Stimulated activated CD4-positive, alpha-beta T cell treated with anti-CD3 and anti-CD28 coated beads, Interleukin-15, amount 100 ng/mL, for 48 hours (primary cell): ENCODE measurements around the gene MAP7.
"Not testable (repeated sequence)": the region's sequence is repeated elsewhere in the genome, so short reads cannot be mapped to it uniquely, and the experiment has no call there.

ENCODE experiments used
- DNase-seq, 2 donors: peaks; one replicate each; pipeline ENCODE4 v3.0.0-alpha.2; 2020; ENCODE audit warnings: low read depth in 2 of 2

Gene MAP7

GRCh38 chr6:136338486-136338885 is 211.7 kb downstream of the MAP7 start:
- no peak for DNase-seq

GRCh38 chr6:136337606-136338005 is 212.6 kb downstream of the MAP7 start:
- DNase-seq, result no peak

GRCh38 chr6:136337121-136337520 is 213.1 kb downstream of the MAP7 start:
- no peak for DNase-seq

GRCh38 chr6:136335736-136336363 is 214.4 kb downstream of the MAP7 start:
- DNase-seq, result no peak

GRCh38 chr6:136334853-136335252 is 215.4 kb downstream of the MAP7 start:
- DNase-seq, result no peak

- no peak for DNase-seq
These were observed 215.8 kb downstream of the MAP7 start for GRCh38 chr6:136334465-136334846.

- DNase-seq, result no peak
These were observed 216.3 kb downstream of the MAP7 start for GRCh38 chr6:136333824-136334464.

GRCh38 chr6:136331461-136331860 is 218.8 kb downstream of the MAP7 start:
- no peak for DNase-seq

GRCh38 chr6:136330634-136331033 is 219.6 kb downstream of the MAP7 start:
- no peak for DNase-seq

GRCh38 chr6:136326038-136326553 is 224.1 kb downstream of the MAP7 start:
- DNase-seq, result no peak

- DNase-seq, result no peak
These were observed 225.4 kb downstream of the MAP7 start for GRCh38 chr6:136324686-136325380.

GRCh38 chr6:136323431-136324112 is 226.7 kb downstream of the MAP7 start:
- DNase-seq, result no peak

GRCh38 chr6:136319732-136320131 is 230.5 kb downstream of the MAP7 start:
- DNase-seq, result no peak

GRCh38 chr6:136318676-136319075 is 231.5 kb downstream of the MAP7 start:
- no peak for DNase-seq

GRCh38 chr6:136317971-136318370 is 232.3 kb downstream of the MAP7 start:
- DNase-seq, result no peak

GRCh38 chr6:136317021-136317694 is 233.1 kb downstream of the MAP7 start:
- peak; percentile 14 to 30 for DNase-seq

- DNase-seq, result no peak
These were observed 234.6 kb downstream of the MAP7 start for GRCh38 chr6:136315594-136315993.

- no peak for DNase-seq
These were observed 237.2 kb downstream of the MAP7 start for GRCh38 chr6:136312975-136313374.

GRCh38 chr6:136309729-136310311 is 240.4 kb downstream of the MAP7 start:
- no peak for DNase-seq

GRCh38 chr6:136309171-136309570 is 241.1 kb downstream of the MAP7 start:
- no peak for DNase-seq

GRCh38 chr6:136308469-136308868 is 241.8 kb downstream of the MAP7 start:
- DNase-seq, result not testable (repeated sequence)
